Esophagus muscularis mucosa (tissue), 4 donors: ENCODE data around the gene OR2V1.

Source experiments
- EP300 ChIP-seq: sonication (generic); formaldehyde crosslinking; IDR thresholded peaks from one replicate; pipeline ENCODE4 v1.6.1; 2017; ENCODE audit warnings: antibody characterized with exemption
- POLR2A ChIP-seq: fragments of 450-650 bp; IDR thresholded peaks from one replicate; pipeline ENCODE4 v1.6.1; 2017; ENCODE audit warnings: antibody characterized with exemption, moderate library complexity, mild to moderate bottlenecking, low read depth
- POLR2AphosphoS5 ChIP-seq, 2 donors: sonication (generic); formaldehyde crosslinking; IDR thresholded peaks; one replicate each; pipeline ENCODE4 v1.6.1; 2017; ENCODE audit warnings: antibody characterized with exemption in 2 of 2
- TF ChIP-seq, protein P1 (sequence below), 3 experiments: fragments of 200-600 bp in 2 of 3; fragments of 450-650 bp in 1 of 3; sonication (generic) in 2 of 3; IDR thresholded peaks; one replicate each; pipeline ENCODE4 v1.5.1; 2017 to 2019; ENCODE audit warnings: antibody characterized with exemption in 3 of 3, mild to moderate bottlenecking in 2 of 3, moderate library complexity in 1 of 3

DNA sequence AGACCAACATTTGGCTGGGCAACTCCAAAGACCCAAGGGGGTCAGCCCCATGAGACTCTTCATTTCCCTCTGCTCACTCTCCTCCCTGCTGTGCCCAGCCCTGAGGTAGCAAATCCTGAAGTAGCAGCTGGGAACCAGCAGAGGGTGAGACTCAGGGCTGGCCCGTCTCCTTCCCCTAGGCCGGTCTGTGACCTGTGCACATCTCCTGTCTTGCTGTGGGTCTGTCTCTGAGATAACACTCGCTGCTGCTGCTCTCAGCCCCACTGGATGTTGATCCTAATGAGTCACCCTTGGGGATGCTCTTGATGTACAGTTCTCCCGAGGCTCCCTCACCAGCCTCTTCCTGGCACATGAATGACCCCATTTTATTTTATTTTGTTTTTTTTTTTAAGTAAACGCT, 7.3 kb upstream of the OR2V1 start:
- TF ChIP-seq POLR2A: no peak
- TF ChIP-seq, protein P1, sequence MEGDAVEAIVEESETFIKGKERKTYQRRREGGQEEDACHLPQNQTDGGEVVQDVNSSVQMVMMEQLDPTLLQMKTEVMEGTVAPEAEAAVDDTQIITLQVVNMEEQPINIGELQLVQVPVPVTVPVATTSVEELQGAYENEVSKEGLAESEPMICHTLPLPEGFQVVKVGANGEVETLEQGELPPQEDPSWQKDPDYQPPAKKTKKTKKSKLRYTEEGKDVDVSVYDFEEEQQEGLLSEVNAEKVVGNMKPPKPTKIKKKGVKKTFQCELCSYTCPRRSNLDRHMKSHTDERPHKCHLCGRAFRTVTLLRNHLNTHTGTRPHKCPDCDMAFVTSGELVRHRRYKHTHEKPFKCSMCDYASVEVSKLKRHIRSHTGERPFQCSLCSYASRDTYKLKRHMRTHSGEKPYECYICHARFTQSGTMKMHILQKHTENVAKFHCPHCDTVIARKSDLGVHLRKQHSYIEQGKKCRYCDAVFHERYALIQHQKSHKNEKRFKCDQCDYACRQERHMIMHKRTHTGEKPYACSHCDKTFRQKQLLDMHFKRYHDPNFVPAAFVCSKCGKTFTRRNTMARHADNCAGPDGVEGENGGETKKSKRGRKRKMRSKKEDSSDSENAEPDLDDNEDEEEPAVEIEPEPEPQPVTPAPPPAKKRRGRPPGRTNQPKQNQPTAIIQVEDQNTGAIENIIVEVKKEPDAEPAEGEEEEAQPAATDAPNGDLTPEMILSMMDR (IDR thresholded peaks at IDR 0.05): no peak
- TF ChIP-seq POLR2AphosphoS5 (IDR thresholded peaks at IDR 0.05): no peak
- no peak for TF ChIP-seq EP300
